A549 (cell line): Measurements from ENCODE around the gene DNAJB13. TPM values are rescaled to one million over a fixed set of nuclear protein-coding genes. Genes with fewer than 3 reads are reported as not detected.

Source experiments
- ATAC-seq, 2 experiments: fragments of 200-7000 bp in 1 of 2; fragments of >200 bp in 1 of 2; cut with Nextera tagmentation in 1 of 2; cut with Tn5 transposase in 1 of 2; 3 replicates each; pipeline versions ENCODE4 v1.8.0 to v1.9.1; 2018 to 2020; ENCODE audit warnings: mild to moderate bottlenecking in 1 of 2, moderate library complexity in 1 of 2
- CTCF ChIA-PET: fragments of 300-600 bp; sonication (Branson Sonifier 250); formaldehyde crosslinking; extraction: SDS; loops from one replicate; lab custom pipeline; 2021; ENCODE audit warnings: antibody characterized with exemption, inconsistent platforms; lab: Yijun Ruan, JAX
- POLR2A ChIA-PET: fragments of 350-600 bp; formaldehyde crosslinking; extraction: SDS; loops from one replicate; lab custom pipeline; 2021; ENCODE audit warnings: antibody characterized with exemption, inconsistent platforms; lab: Yijun Ruan, JAX
- DNase-seq, 2 experiments: peaks; one replicate each; pipeline versions ENCODE4 v3.0.0 to v3.0.0-alpha.2; 2011 to 2016; ENCODE audit warnings: low read depth in 1 of 2, low spot score in 1 of 2
- FAIRE-seq: peaks from 2 replicates; lab custom pipeline; 2011; peaks lifted over from hg19 to GRCh38; lab: Jason Lieb, UNC
- H3K27ac ChIP-seq, 2 experiments: fragments of >200 bp; sonication (Bioruptor Twin); formaldehyde crosslinking; 3 replicates each; pipeline ENCODE4 v1.5.1; 2016 to 2017
- H3K4me1 ChIP-seq: fragments of >200 bp; sonication (Bioruptor Twin); formaldehyde crosslinking; 3 replicates; pipeline ENCODE4 v1.6.1; 2016
- H3K4me2 ChIP-seq: fragments of >200 bp; sonication (Bioruptor Twin); formaldehyde crosslinking; 3 replicates; pipeline ENCODE4 v1.6.1; 2016
- H3K4me3 ChIP-seq: fragments of >200 bp; sonication (Bioruptor Twin); formaldehyde crosslinking; 3 replicates; pipeline ENCODE4 v1.5.1; 2016
- H3K9me3 ChIP-seq: fragments of >200 bp; sonication (Bioruptor Twin); formaldehyde crosslinking; 3 replicates; pipeline ENCODE4 v1.6.1; 2016
- CEBPB ChIP-seq, 2 experiments: fragments of >200 bp in 1 of 2; sonication (Bioruptor Twin) in 1 of 2; formaldehyde crosslinking in 1 of 2; IDR thresholded peaks; 2 replicates each; pipeline ENCODE4 v1.6.1; 2012 to 2016
- CHD2 ChIP-seq: fragments of 150-350 bp; IDR thresholded peaks from 2 replicates; pipeline ENCODE4 v1.6.1; 2014; ENCODE audit warnings: low read length; ENCODE audit not compliant: partially characterized antibody
- E2F6 ChIP-seq: IDR thresholded peaks from 2 replicates; pipeline ENCODE4 v1.6.1; 2012; ENCODE audit warnings: low read depth, borderline replicate concordance
- EHF ChIP-seq: fragments of 250-450 bp; sonication (Bioruptor Pico); IDR thresholded peaks from 2 replicates; pipeline ENCODE4 v1.5.0; 2020; ENCODE audit warnings: mild to moderate bottlenecking
- ELK1 ChIP-seq: fragments of 150-350 bp; IDR thresholded peaks from 2 replicates; pipeline ENCODE4 v1.6.1; 2014; ENCODE audit warnings: low read depth, mild to moderate bottlenecking, low read length
- FOSB ChIP-seq: fragments of 250-450 bp; sonication (Bioruptor Pico); IDR thresholded peaks from 2 replicates; pipeline ENCODE4 v1.5.0; 2020; ENCODE audit warnings: mild to moderate bottlenecking, moderate library complexity
- GATA3 ChIP-seq: IDR thresholded peaks from 2 replicates; pipeline ENCODE4 v1.6.1; 2012; ENCODE audit warnings: borderline replicate concordance
- HDAC2 ChIP-seq: fragments of 200-600 bp; sonication (generic); IDR thresholded peaks from 2 replicates; pipeline ENCODE4 v1.6.1; 2016
- HEYL ChIP-seq: fragments of 250-450 bp; sonication (Bioruptor Pico); IDR thresholded peaks from 2 replicates; pipeline ENCODE4 v1.8.0; 2021; ENCODE audit warnings: mild to moderate bottlenecking, moderate library complexity
- JUN ChIP-seq, 2 experiments: fragments of >200 bp; sonication (Bioruptor Twin); formaldehyde crosslinking; IDR thresholded peaks; 2 replicates in 1 of 2; 3 replicates in 1 of 2; pipeline ENCODE4 v1.6.1; 2016 to 2017
- KDM5A ChIP-seq: fragments of 200-600 bp; sonication (generic); IDR thresholded peaks from 2 replicates; pipeline ENCODE4 v1.6.1; 2016; ENCODE audit warnings: antibody characterized with exemption, mild to moderate bottlenecking
- MYC ChIP-seq: IDR thresholded peaks from 2 replicates; pipeline ENCODE4 v1.6.1; 2012; ENCODE audit warnings: mild to moderate bottlenecking, inconsistent platforms, low read length, improper control_type of control experiment, borderline replicate concordance
- POLR2AphosphoS2 ChIP-seq: conservative IDR thresholded peaks from 2 replicates; pipeline ENCODE4 v1.6.1; 2012; ENCODE audit warnings: low read length, improper control_type of control experiment, inconsistent platforms
- RAD21 ChIP-seq, 2 experiments: fragments of >200 bp in 1 of 2; sonication (Bioruptor Twin) in 1 of 2; formaldehyde crosslinking in 1 of 2; IDR thresholded peaks in 1 of 2; conservative IDR thresholded peaks in 1 of 2; 2 replicates in 1 of 2; 3 replicates in 1 of 2; pipeline ENCODE4 v1.6.1; 2012 to 2018; ENCODE audit warnings: inconsistent platforms in 1 of 2
- RCOR1 ChIP-seq: fragments of 150-350 bp; IDR thresholded peaks from 2 replicates; pipeline ENCODE4 v1.6.1; 2014; ENCODE audit warnings: antibody characterized with exemption, low read length, low read depth
- RFX5 ChIP-seq: fragments of 450-650 bp; IDR thresholded peaks from 2 replicates; pipeline ENCODE4 v1.7.1; 2014; ENCODE audit warnings: antibody characterized with exemption, mild to moderate bottlenecking, moderate library complexity
- RNF2 ChIP-seq: fragments of 200-600 bp; sonication (generic); IDR thresholded peaks from 2 replicates; pipeline ENCODE4 v1.6.1; 2016; ENCODE audit warnings: low read depth, mild to moderate bottlenecking, antibody characterized with exemption, moderate library complexity, borderline replicate concordance
- SMC3 ChIP-seq: fragments of >200 bp; sonication (Bioruptor Twin); formaldehyde crosslinking; IDR thresholded peaks from 3 replicates; pipeline ENCODE4 v1.6.1; 2018; ENCODE audit warnings: inconsistent platforms
- SREBF2 ChIP-seq: fragments of 450-650 bp; IDR thresholded peaks from 2 replicates; pipeline ENCODE4 v1.6.1; 2014; ENCODE audit warnings: mild to moderate bottlenecking, moderate library complexity
- ZFP36 ChIP-seq: fragments of 450-650 bp; IDR thresholded peaks from 2 replicates; pipeline ENCODE4 v1.6.1; 2014; ENCODE audit warnings: borderline replicate concordance; ENCODE audit not compliant: partially characterized antibody
- WGBS: methylation state at CpG from one replicate; pipeline ENCODE4 v1.1.6; 2017; ENCODE audit errors: missing lambda C conversion rate; 5-methylcytosine and 5-hydroxymethylcytosine counted together
- polyA plus RNA-seq, 4 experiments: library from polyadenylated mRNA; depleted of rRNA in 3 of 4; stranded (reverse); fragments of >200 nt; fragmentation: RNase III in 1 of 4; extraction: RNeasy Plus Mini Kit Qiagen cat#74134 plus additional on column Dnase treatment in 1 of 4; gene quantifications; 2 replicates in 3 of 4; 3 replicates in 1 of 4; pipeline ENCODE4 v1.2.3, GENCODE V29; 2011 to 2017

The DNAJB13 gene
- polyA plus RNA-seq, 2 of the 4 experiments (the other 2 are of a cell fraction), result 0.75 to 0.90 TPM

GRCh38 chr11:73974604-73975478 lies 24.0 kb downstream of the DNAJB13 start (continued):
- TF ChIP-seq CHD2, result no peak
- no peak for TF ChIP-seq CEBPB (IDR thresholded peaks at IDR 0.05)
- no peak for TF ChIP-seq EHF (CRISPR knock-in tag)
- no peak for TF ChIP-seq RNF2

- H3K4me3 ChIP-seq, result no peak overlapping the region
- TF ChIP-seq SMC3 (no peak), GATA3 (no peak)
- no peak overlapping the region for H3K4me2 ChIP-seq
- POLR2A ChIA-PET, result no interaction called here
- 97% methylated on average over 6 of the region's 6 CpGs for WGBS
- FAIRE-seq, result no peak
- CTCF ChIA-PET, result interaction anchor here (2.2 to 7.9 kb wide), 2 partner anchors 11 to 17 kb away, joined by 4 to 61 read pairs; no protein-coding TSS in a partner anchor
- H3K27ac ChIP-seq, result no peak overlapping the region
- no peaks in the 10 kb centered on the region for H3K9me3 ChIP-seq
- ATAC-seq, result no peak
- H3K4me1 ChIP-seq, result peaks cover 15% of the 10 kb centered on the region
- no peak for DNase-seq
Observed at GRCh38 chr11:73975479-73975757, 24.6 kb downstream of the DNAJB13 start.

- WGBS, result 92% methylated on average over 12 of the region's 14 CpGs
- H3K4me2 ChIP-seq, result no peak overlapping the region
- DNase-seq, result no peak
- CTCF ChIA-PET, result interaction anchor here (0.6 to 7.9 kb wide), 4 partner anchors 12 to 494 kb away, joined by 3 to 61 read pairs (median 4); no protein-coding TSS in a partner anchor
- no peak for TF ChIP-seq KDM5A
- no peak for TF ChIP-seq SREBF2
- no peak for TF ChIP-seq RAD21 (conservative IDR thresholded peaks at IDR 0.05 in 1 of 2, IDR thresholded peaks at IDR 0.05 in 1 of 2)
- no peak for TF ChIP-seq HDAC2
- TF ChIP-seq E2F6, result no peak
- TF ChIP-seq ZFP36, result no peak
- TF ChIP-seq ELK1, result no peak
- H3K9me3 ChIP-seq, result no peaks in the 10 kb centered on the region
- ATAC-seq, result no peak
- POLR2A ChIA-PET, result no interaction called here
- peaks cover 27% of the 10 kb centered on the region for H3K4me1 ChIP-seq
- FAIRE-seq, result no peak
- no peak overlapping the region for H3K27ac ChIP-seq
- H3K4me3 ChIP-seq, result no peak overlapping the region
Observed at GRCh38 chr11:73976451-73977151, 25.8 kb downstream of the DNAJB13 start.

- H3K9me3 ChIP-seq, result no peaks in the 10 kb centered on the region
- H3K27ac ChIP-seq, result no peak overlapping the region
- FAIRE-seq (no peak), ATAC-seq (no peak), DNase-seq (no peak)
- no peak overlapping the region for H3K4me2 ChIP-seq
- H3K4me1 ChIP-seq, result peaks cover 30% of the 10 kb centered on the region
- ChIA-PET POLR2A (no interaction called here), CTCF (interaction anchor here (7.9 kb wide), 1 partner anchor 13 kb away, joined by 61 read pairs; no protein-coding TSS in a partner anchor)
- whole genome bisulfite sequencing, result 96% methylated on average over 18 of the region's 18 CpGs
- no peak for TF ChIP-seq RNF2
- TF ChIP-seq POLR2AphosphoS2, result no peak
- no peak for TF ChIP-seq JUN (IDR thresholded peaks at IDR 0.05)
- no peak for TF ChIP-seq MYC
- no peak for TF ChIP-seq CEBPB (IDR thresholded peaks at IDR 0.05)
- no peak for TF ChIP-seq RFX5
- no peak for TF ChIP-seq RAD21 (conservative IDR thresholded peaks at IDR 0.05 in 1 of 2, IDR thresholded peaks at IDR 0.05 in 1 of 2)
- no peak for TF ChIP-seq RCOR1
- no peak for TF ChIP-seq CHD2
- TF ChIP-seq FOSB (CRISPR knock-in tag), result no peak
- no peak for TF ChIP-seq HEYL (CRISPR knock-in tag)
- TF ChIP-seq HDAC2, result no peak
- no peak overlapping the region for H3K4me3 ChIP-seq
Observed at GRCh38 chr11:73977856-73978519, 27.2 kb downstream of the DNAJB13 start.
